Measurements from ENCODE around the gene TTLL12.
A peak's percentile ranks its signal among the peaks of the same experiment; 100 is the strongest.

- TF ChIP-seq CTCF (IDR thresholded peaks at IDR 0.05; ENCODE audit: low read length) (peak; percentile 96), EZH2 (optimal IDR thresholded peaks at IDR 0.05; ENCODE audit: low read depth, low read length) (no peak)
These were observed 44.2 kb upstream of the TTLL12 start for GRCh38 chr22:43230971-43231723.
